ENCODE data around the gene ABCB11.

Gene ABCB11

DNA sequence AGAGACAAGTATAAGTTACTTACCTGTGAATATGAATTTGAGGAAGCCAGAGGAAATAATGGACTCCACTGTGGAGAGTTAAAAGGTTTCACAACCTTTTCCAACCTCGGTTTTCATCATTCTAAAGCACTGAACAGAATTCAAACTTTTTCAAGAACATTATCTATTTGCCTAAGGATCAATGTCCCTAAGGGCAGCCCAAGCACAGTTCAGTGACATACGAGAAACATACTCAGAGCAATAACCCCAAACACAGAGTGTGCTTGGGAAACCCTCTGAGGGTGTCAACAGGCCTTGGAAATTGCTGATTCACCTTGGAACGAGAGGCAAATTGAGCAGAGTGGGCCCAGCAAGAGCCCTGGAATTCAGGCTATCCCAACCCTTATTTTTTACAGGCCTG, at the start of gene ABCB11:
Gene ABCB11 (minus strand): TSS at position 123 of the 400 bp plus-strand sequence. CDS start 13,199 bp downstream, outside the sequence.
- no peak within 1 kb of the TSS for H3K4me3 ChIP-seq
- no peak for DNase-seq (ENCODE audit: low spot score)
- H3K27ac ChIP-seq: no peak within 1 kb of the TSS
- TF ChIP-seq, protein P1, sequence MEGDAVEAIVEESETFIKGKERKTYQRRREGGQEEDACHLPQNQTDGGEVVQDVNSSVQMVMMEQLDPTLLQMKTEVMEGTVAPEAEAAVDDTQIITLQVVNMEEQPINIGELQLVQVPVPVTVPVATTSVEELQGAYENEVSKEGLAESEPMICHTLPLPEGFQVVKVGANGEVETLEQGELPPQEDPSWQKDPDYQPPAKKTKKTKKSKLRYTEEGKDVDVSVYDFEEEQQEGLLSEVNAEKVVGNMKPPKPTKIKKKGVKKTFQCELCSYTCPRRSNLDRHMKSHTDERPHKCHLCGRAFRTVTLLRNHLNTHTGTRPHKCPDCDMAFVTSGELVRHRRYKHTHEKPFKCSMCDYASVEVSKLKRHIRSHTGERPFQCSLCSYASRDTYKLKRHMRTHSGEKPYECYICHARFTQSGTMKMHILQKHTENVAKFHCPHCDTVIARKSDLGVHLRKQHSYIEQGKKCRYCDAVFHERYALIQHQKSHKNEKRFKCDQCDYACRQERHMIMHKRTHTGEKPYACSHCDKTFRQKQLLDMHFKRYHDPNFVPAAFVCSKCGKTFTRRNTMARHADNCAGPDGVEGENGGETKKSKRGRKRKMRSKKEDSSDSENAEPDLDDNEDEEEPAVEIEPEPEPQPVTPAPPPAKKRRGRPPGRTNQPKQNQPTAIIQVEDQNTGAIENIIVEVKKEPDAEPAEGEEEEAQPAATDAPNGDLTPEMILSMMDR (IDR thresholded peaks at IDR 0.05): no peak

DNA sequence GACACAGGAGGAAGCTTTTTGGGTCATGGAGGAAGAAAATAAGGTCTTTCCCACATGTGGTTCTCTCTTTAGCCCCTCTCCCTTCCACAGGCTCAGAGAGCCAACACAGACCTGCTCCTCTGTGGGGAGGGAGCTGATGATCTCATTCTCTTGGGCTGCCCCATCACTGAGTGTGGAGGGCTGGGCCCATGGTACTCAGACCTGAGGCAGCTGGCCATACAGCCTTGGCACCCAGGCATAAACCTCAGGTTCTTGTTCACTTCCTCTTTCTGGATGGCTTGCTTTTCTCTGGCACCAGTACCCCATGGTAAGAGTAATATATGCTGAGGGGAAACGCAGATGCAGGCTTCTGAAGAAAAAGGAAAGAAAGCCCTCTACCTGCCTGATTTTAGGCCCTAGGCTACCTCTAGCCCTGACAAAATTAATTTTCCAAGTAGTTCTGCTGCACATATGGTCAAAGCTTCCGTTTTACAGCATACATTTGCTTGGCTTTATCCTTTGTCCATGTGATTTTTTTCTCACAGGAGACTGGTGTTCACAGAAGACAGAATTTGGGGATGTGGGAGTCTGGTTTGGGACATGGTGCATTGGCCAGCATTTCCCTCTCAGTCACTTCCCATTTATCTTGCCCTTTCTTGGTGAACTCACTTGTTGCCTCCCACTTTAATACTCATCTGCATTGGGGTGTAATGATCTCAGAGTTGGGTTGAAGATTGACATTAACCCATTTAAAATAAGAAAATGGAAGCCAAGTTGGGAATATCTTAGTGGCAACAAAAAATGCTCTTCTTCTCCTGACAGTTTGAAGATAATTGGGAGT, 49.3 kb upstream of the ABCB11 start:
- TF ChIP-seq, protein P1 (IDR thresholded peaks at IDR 0.05): no peak

DNA sequence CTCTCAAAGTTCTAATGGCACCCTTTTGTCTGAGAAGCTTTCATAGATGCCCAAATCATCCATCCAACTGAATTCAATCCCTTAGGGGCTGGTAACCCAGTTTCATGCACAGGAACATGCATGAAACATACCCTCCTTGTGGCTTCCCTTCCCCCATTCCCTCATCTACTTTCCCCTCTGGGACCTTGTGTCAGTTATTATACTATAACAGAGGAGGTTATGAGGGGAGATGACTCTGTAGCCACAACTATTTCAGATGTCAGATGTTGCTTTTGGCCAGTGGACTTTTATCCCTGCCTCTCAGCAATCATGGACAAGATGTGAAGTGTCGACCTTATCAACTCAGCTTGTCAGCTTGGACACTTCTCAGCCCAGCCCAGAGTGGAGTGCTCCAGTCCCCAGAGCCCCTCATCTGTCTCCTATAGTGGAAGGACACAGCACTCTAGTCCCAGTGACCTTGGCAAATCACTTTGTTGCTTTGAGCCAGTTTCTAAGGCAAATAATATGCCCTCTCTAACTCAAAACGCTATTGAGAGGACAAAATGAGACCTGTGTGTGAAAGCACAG, 46.6 kb upstream of the ABCB11 start:
- Histone ChIP-seq H3K27ac (no peak overlapping the region), H3K4me3 (no peak overlapping the region)
- TF ChIP-seq, protein P1 (IDR thresholded peaks at IDR 0.05): no peak
- no peak for DNase-seq (ENCODE audit: low spot score)

More for the DNA sequence above, 49.3 kb upstream of the ABCB11 start:
- Histone ChIP-seq H3K27ac (no peak overlapping the region), H3K4me3 (no peak overlapping the region)
- DNase-seq (ENCODE audit: low spot score): no peak

DNA sequence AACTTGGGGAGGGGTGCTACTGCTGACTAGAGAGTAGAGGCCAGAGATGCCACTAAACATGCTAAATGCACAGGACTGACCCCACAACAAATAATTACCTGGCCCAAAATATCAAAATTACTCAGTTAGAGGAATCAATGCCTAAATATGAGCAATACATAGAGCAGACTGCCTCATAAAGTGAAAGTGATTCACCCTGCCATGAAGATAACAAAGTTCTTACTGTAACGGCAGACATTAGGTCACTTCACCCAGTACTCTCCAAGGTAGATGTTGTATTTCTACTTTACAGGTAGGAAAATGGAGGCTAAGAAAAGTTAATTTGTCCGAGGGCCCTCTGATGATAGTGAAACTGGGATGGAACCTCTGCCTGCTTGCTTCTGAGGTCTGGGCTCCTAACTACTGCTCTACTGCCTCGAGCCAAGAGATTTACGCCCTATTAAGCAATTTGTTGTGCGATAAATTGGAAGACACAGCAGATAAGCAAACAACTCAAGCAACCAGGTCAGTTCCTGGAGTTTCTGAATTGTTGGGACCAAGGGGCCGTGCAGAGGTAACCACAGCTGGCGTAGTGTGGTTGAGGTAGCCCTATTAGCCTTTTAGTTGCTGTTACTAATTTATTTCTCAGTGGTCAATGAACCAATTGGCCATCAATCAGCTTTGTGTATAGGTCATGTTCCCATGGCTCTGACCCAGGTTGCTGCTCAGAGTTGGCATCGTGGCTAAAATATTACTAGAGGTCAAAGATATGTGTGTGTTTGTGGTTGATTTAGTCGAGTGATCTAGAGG, 43.0 kb upstream of the ABCB11 start:
- TF ChIP-seq, protein P1 (IDR thresholded peaks at IDR 0.05): no peak
- no peak for DNase-seq (ENCODE audit: low spot score)
- Histone ChIP-seq H3K27ac (no peak overlapping the region), H3K4me3 (no peak overlapping the region)

DNA sequence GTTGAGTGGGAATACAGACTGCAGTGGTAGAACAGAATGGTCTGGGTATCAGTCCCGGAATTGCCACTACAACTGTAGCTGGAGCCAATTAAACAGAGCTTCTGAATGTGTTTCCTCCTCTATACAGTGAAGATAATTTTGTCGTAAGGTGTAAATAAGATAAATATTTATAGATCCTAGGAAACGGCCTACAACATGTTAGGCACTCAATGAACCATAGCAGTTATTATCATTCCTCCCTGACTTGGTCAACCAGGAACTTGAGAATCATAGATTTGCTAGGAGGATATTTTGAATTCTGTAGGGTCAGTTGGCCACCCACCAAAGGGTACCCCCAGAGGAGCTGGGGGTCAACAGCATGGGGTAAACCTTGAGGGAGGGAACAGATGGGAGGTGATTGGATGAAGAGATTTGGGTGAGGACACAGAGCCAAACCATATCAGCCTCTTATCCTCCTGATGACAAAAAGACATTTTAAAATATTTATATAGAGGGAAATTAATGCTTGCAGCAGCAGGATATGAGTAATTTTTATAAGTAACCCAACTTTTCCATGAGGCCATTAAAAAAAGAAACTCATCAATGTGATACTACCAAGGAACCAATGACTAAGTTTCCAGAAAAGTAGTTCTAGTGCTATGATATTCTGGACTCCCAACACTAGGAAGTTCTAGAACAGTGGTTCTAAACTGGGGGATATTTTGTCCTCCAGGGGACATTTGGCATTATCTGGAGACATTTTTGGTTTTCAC, 42.3 kb upstream of the ABCB11 start:
- TF ChIP-seq, protein P1 (IDR thresholded peaks at IDR 0.05): no peak
- no peak for DNase-seq (ENCODE audit: low spot score)
- Histone ChIP-seq H3K4me3 (no peak overlapping the region), H3K27ac (no peak overlapping the region)

DNA sequence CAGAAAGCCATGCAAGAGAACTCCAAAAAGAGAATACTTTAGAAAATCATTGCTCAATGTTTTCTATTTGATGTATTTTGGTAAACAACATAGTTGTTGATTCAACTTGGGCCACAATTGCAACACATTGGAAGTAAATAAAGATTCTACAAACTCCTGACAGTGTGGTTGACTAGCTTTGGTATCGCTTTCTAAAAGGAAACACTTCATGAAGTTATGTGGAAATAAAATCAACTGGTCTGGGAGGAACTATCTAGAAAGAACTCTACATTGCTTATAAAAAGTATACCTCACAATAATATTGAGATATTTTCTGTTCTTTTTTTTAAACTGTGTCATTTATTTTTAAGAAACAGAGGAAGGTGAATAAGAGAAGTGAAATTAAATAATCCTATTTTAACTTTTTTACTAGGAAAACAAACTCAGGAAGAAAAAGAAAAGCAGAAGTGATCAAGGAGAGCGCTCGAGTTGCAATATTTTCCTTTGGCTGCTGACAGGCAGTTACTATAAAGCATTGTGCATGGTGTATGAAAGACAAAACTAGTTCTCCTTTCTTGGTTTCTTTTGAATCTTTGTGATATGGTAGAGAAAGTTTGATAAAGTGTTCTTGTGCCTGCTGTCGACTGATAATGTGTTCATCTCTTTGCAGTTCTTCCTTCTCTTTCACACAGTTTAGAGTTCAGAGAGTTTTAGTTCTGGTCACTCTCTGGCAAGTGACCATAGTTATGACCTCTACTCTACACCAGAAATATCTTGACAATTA, 41.2 kb upstream of the ABCB11 start:
- TF ChIP-seq, protein P1 (IDR thresholded peaks at IDR 0.05): no peak
- no peak for DNase-seq (ENCODE audit: low spot score)
- H3K27ac ChIP-seq: peak overlapping the region in 1 of 2 donors; percentile 11
- no peak overlapping the region for H3K4me3 ChIP-seq

Data from coronary artery (tissue), 2 donors.